ENCODE measurements around the gene TMC5. TPM values are rescaled to one million over a fixed set of nuclear protein-coding genes. Genes with fewer than 3 reads are reported as not detected.
"Not testable (repeated sequence)": the region's sequence is repeated elsewhere in the genome, so short reads cannot be mapped to it uniquely, and the experiment has no call there.

Gene TMC5
- not detected for polyA plus RNA-seq (ENCODE audit: low read depth in 6 of 6)

- no peak for DNase-seq
- Mint-ChIP-seq H3K27ac (peak within 1 kb of the TSS in 3 of 6 donors; percentile 24 to 79 (median 42)), H3K27me3 (peaks cover 15 to 19% (median 17%) of the 10 kb centered on the region in 3 donors), H3K4me3 (no peak within 1 kb of the TSS), H3K9me3 (peaks cover 3 to 11% (median 5%) of the 10 kb centered on the region in 7 donors), H3K36me3 (peaks cover 4 to 8% of the 10 kb centered on the region in 2 donors), H3K4me1 (peaks cover 0 to 2% (median 0%) of the 10 kb centered on the region in 3 donors)
- no peak for ATAC-seq (ENCODE audit: low read depth in 2 of 2)
These were observed at the start of gene TMC5 for GRCh38 chr16:19417640-19418039. TSS of gene TMC5 (plus strand) at chr16:19417883. CDS start at chr16:19440039, 22,156 bp downstream.

GRCh38 chr16:19372541-19372940, 45.1 kb upstream of the TMC5 start:
- not testable (repeated sequence) for H3K9me3 Mint-ChIP-seq; H3K27me3 Mint-ChIP-seq; ATAC-seq (ENCODE audit: low read depth in 2 of 2); H3K36me3 Mint-ChIP-seq; DNase-seq; H3K4me1 Mint-ChIP-seq; H3K4me3 Mint-ChIP-seq
- H3K27ac Mint-ChIP-seq: peak overlapping the region in 1 of 6 donors; percentile 35

GRCh38 chr16:19374402-19374801, 43.3 kb upstream of the TMC5 start:
- Mint-ChIP-seq H3K9me3 (peaks cover 0 to 2% (median 0%) of the 10 kb centered on the region in 7 donors), H3K4me3 (no peak overlapping the region), H3K36me3 (no peaks in the 10 kb centered on the region), H3K27me3 (peaks cover 0 to 6% (median 3%) of the 10 kb centered on the region in 3 donors), H3K4me1 (peaks cover 0 to 2% (median 0%) of the 10 kb centered on the region in 3 donors), H3K27ac (no peak overlapping the region)
- DNase-seq (no peak), ATAC-seq (ENCODE audit: low read depth in 2 of 2) (no peak)

- Mint-ChIP-seq H3K27me3 (peaks cover 0 to 7% (median 4%) of the 10 kb centered on the region in 3 donors), H3K9me3 (peaks cover 0 to 2% (median 0%) of the 10 kb centered on the region in 7 donors), H3K36me3 (no peaks in the 10 kb centered on the region), H3K27ac (no peak overlapping the region), H3K4me3 (no peak overlapping the region), H3K4me1 (peaks cover 0 to 2% (median 0%) of the 10 kb centered on the region in 3 donors)
- ATAC-seq (ENCODE audit: low read depth in 2 of 2) (peak; percentile 46 to 61), DNase-seq (peak; percentile 51)
These were observed 42.0 kb upstream of the TMC5 start for GRCh38 chr16:19375561-19376158.

GRCh38 chr16:19377864-19378263, 39.8 kb upstream of the TMC5 start:
- ATAC-seq (ENCODE audit: low read depth in 2 of 2): no peak
- H3K9me3 Mint-ChIP-seq: peaks cover 0 to 2% (median 0%) of the 10 kb centered on the region in 7 donors
- no peak for DNase-seq
- no peaks in the 10 kb centered on the region for H3K36me3 Mint-ChIP-seq
- peaks cover 8 to 25% (median 16%) of the 10 kb centered on the region in 3 donors for H3K27me3 Mint-ChIP-seq
- H3K4me1 Mint-ChIP-seq: peaks cover 0 to 2% (median 0%) of the 10 kb centered on the region in 3 donors
- H3K27ac Mint-ChIP-seq: no peak overlapping the region
- no peak overlapping the region for H3K4me3 Mint-ChIP-seq

GRCh38 chr16:19378511-19378910, 39.2 kb upstream of the TMC5 start:
- Mint-ChIP-seq H3K9me3 (peaks cover 0 to 2% (median 0%) of the 10 kb centered on the region in 7 donors), H3K27me3 (peaks cover 12 to 30% (median 23%) of the 10 kb centered on the region in 3 donors), H3K27ac (no peak overlapping the region), H3K36me3 (no peaks in the 10 kb centered on the region), H3K4me3 (no peak overlapping the region), H3K4me1 (peaks cover 0 to 8% (median 0%) of the 10 kb centered on the region in 3 donors)
- no peak for ATAC-seq (ENCODE audit: low read depth in 2 of 2)
- no peak for DNase-seq

GRCh38 chr16:19379838-19380237, 37.8 kb upstream of the TMC5 start:
- no peak for ATAC-seq (ENCODE audit: low read depth in 2 of 2)
- H3K27ac Mint-ChIP-seq: no peak overlapping the region
- H3K4me1 Mint-ChIP-seq: peaks cover 0 to 9% (median 0%) of the 10 kb centered on the region in 3 donors
- no peaks in the 10 kb centered on the region for H3K36me3 Mint-ChIP-seq
- H3K9me3 Mint-ChIP-seq: no peaks in the 10 kb centered on the region
- no peak overlapping the region for H3K4me3 Mint-ChIP-seq
- DNase-seq: no peak
- H3K27me3 Mint-ChIP-seq: peaks cover 13 to 40% (median 31%) of the 10 kb centered on the region in 3 donors

- DNase-seq (no peak), ATAC-seq (ENCODE audit: low read depth in 2 of 2) (no peak)
- H3K36me3 Mint-ChIP-seq: no peaks in the 10 kb centered on the region
- H3K4me1 Mint-ChIP-seq: peaks cover 0 to 9% (median 0%) of the 10 kb centered on the region in 3 donors
- H3K27me3 Mint-ChIP-seq: peaks cover 15 to 44% (median 36%) of the 10 kb centered on the region in 3 donors
- H3K9me3 Mint-ChIP-seq: no peaks in the 10 kb centered on the region
- no peak overlapping the region for H3K27ac Mint-ChIP-seq
- no peak overlapping the region for H3K4me3 Mint-ChIP-seq
These were observed 37.4 kb upstream of the TMC5 start for GRCh38 chr16:19380328-19380727.

GRCh38 chr16:19382084-19382801, 35.4 kb upstream of the TMC5 start:
- Mint-ChIP-seq H3K27me3 (peaks cover 23 to 52% (median 47%) of the 10 kb centered on the region in 3 donors), H3K9me3 (peaks cover 0 to 1% (median 0%) of the 10 kb centered on the region in 7 donors), H3K4me1 (peaks cover 0 to 8% (median 0%) of the 10 kb centered on the region in 3 donors), H3K27ac (peak overlapping the region in 1 of 6 donors; percentile 58), H3K4me3 (no peak overlapping the region), H3K36me3 (no peaks in the 10 kb centered on the region)
- no peak for DNase-seq
- no peak for ATAC-seq (ENCODE audit: low read depth in 2 of 2)

GRCh38 chr16:19382887-19383816, 34.5 kb upstream of the TMC5 start:
- Mint-ChIP-seq H3K4me3 (no peak overlapping the region), H3K9me3 (peaks cover 0 to 3% (median 0%) of the 10 kb centered on the region in 7 donors), H3K27ac (no peak overlapping the region), H3K36me3 (no peaks in the 10 kb centered on the region), H3K27me3 (peaks cover 23 to 52% (median 48%) of the 10 kb centered on the region in 3 donors), H3K4me1 (peaks cover 0 to 8% (median 0%) of the 10 kb centered on the region in 3 donors)
- DNase-seq (no peak), ATAC-seq (ENCODE audit: low read depth in 2 of 2) (no peak)

- no peak overlapping the region for H3K4me3 Mint-ChIP-seq
- no peak for ATAC-seq (ENCODE audit: low read depth in 2 of 2)
- peaks cover 29 to 62% (median 56%) of the 10 kb centered on the region in 3 donors for H3K27me3 Mint-ChIP-seq
- H3K36me3 Mint-ChIP-seq: no peaks in the 10 kb centered on the region
- no peak overlapping the region for H3K27ac Mint-ChIP-seq
- peaks cover 0 to 8% (median 0%) of the 10 kb centered on the region in 3 donors for H3K4me1 Mint-ChIP-seq
- peaks cover 0 to 3% (median 0%) of the 10 kb centered on the region in 7 donors for H3K9me3 Mint-ChIP-seq
- DNase-seq: no peak
These were observed 33.0 kb upstream of the TMC5 start for GRCh38 chr16:19384656-19385055.

- Mint-ChIP-seq H3K9me3 (peaks cover 0 to 7% (median 2%) of the 10 kb centered on the region in 7 donors), H3K36me3 (no peaks in the 10 kb centered on the region)
These were observed 31.2 kb upstream of the TMC5 start for GRCh38 chr16:19386525-19386924.

GRCh38 chr16:19389246-19389645, 28.4 kb upstream of the TMC5 start:
- DNase-seq: peak; percentile 31
- Mint-ChIP-seq H3K27me3 (peaks cover 30 to 48% (median 44%) of the 10 kb centered on the region in 3 donors), H3K4me1 (no peaks in the 10 kb centered on the region), H3K4me3 (no peak overlapping the region), H3K36me3 (no peaks in the 10 kb centered on the region), H3K27ac (no peak overlapping the region), H3K9me3 (peaks cover 0 to 18% (median 8%) of the 10 kb centered on the region in 7 donors)
- ATAC-seq (ENCODE audit: low read depth in 2 of 2): peak; percentile 63 to 65

More at GRCh38 chr16:19386525-19386924, 31.2 kb upstream of the TMC5 start:
- ATAC-seq (ENCODE audit: low read depth in 2 of 2) (no peak), DNase-seq (no peak)
- Mint-ChIP-seq H3K4me1 (peaks cover 0 to 8% (median 0%) of the 10 kb centered on the region in 3 donors), H3K27me3 (peaks cover 29 to 52% (median 51%) of the 10 kb centered on the region in 3 donors), H3K27ac (no peak overlapping the region), H3K4me3 (no peak overlapping the region)
